ENCODE measurements around the gene ATP8B4.

Gene ATP8B4

DNA sequence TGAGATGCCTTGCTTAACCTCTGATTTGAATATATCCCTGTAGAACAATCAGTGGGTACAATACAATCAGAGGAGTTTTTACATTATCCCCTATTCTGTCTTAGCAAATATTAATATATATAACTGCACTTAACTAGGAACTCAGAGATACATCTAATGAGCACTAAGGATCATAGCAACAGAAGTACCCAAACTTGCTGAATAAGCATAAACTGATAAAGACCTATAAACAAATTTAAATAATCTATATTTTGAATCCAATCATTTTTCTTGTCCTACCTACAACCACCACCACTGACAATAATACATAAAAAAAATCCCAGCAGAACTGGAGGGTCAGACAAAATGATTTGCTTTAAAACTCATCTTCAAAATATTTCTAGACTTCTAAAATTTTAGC lies 106.2 kb downstream of the ATP8B4 start:
- TF ChIP-seq USF1 (IDR thresholded peaks at IDR 0.05) (no peak), YY1 (IDR thresholded peaks at IDR 0.05; ENCODE audit: low read depth) (no peak), CEBPB (IDR thresholded peaks at IDR 0.05) (no peak), CREB1 (IDR thresholded peaks at IDR 0.05; ENCODE audit: low read depth) (no peak), TEAD4 (IDR thresholded peaks at IDR 0.05) (no peak), FOXM1 (IDR thresholded peaks at IDR 0.05; ENCODE audit: borderline replicate concordance, low read depth) (no peak), TCF12 (IDR thresholded peaks at IDR 0.05; ENCODE audit: low read depth) (no peak), TAF1 (IDR thresholded peaks at IDR 0.05; ENCODE audit: low read depth) (no peak), EGR1 (IDR thresholded peaks at IDR 0.05) (no peak), ZBTB7A (IDR thresholded peaks at IDR 0.05; ENCODE audit: low read depth) (no peak), RAD21 (IDR thresholded peaks at IDR 0.05; ENCODE audit: low read depth) (no peak), EP300 (IDR thresholded peaks at IDR 0.05; ENCODE audit: borderline replicate concordance) (no peak), NFIC (IDR thresholded peaks at IDR 0.05) (no peak)
- TF ChIP-seq, protein P1, sequence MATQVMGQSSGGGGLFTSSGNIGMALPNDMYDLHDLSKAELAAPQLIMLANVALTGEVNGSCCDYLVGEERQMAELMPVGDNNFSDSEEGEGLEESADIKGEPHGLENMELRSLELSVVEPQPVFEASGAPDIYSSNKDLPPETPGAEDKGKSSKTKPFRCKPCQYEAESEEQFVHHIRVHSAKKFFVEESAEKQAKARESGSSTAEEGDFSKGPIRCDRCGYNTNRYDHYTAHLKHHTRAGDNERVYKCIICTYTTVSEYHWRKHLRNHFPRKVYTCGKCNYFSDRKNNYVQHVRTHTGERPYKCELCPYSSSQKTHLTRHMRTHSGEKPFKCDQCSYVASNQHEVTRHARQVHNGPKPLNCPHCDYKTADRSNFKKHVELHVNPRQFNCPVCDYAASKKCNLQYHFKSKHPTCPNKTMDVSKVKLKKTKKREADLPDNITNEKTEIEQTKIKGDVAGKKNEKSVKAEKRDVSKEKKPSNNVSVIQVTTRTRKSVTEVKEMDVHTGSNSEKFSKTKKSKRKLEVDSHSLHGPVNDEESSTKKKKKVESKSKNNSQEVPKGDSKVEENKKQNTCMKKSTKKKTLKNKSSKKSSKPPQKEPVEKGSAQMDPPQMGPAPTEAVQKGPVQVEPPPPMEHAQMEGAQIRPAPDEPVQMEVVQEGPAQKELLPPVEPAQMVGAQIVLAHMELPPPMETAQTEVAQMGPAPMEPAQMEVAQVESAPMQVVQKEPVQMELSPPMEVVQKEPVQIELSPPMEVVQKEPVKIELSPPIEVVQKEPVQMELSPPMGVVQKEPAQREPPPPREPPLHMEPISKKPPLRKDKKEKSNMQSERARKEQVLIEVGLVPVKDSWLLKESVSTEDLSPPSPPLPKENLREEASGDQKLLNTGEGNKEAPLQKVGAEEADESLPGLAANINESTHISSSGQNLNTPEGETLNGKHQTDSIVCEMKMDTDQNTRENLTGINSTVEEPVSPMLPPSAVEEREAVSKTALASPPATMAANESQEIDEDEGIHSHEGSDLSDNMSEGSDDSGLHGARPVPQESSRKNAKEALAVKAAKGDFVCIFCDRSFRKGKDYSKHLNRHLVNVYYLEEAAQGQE (IDR thresholded peaks at IDR 0.05; ENCODE audit: low read depth), result no peak
- TF ChIP-seq, protein P2, sequence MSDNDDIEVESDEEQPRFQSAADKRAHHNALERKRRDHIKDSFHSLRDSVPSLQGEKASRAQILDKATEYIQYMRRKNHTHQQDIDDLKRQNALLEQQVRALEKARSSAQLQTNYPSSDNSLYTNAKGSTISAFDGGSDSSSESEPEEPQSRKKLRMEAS (IDR thresholded peaks at IDR 0.05), result no peak

DNA sequence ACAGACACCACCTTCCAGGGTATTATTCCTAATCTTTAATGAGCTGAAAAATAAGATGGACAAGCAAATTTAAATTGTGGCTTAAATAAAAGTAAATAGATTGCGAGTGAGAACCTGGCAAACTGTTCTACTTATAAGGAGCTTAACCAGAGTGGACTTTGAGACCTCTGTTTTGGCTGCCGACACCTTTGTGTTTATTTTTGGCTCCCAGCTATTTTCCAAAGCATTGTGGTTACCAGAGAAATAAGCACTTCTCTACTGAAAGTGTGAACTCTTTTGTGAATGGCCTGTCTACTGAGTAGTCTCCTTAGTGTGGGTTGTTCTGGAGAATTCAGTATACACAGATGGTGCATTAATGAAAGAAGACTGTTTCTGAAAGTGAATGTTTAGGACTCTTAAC lies 109.4 kb downstream of the ATP8B4 start:
- TF ChIP-seq CREB1 (IDR thresholded peaks at IDR 0.05; ENCODE audit: low read depth) (no peak), TCF12 (IDR thresholded peaks at IDR 0.05; ENCODE audit: low read depth) (no peak), TEAD4 (IDR thresholded peaks at IDR 0.05) (no peak), RAD21 (IDR thresholded peaks at IDR 0.05; ENCODE audit: low read depth) (no peak), NFIC (IDR thresholded peaks at IDR 0.05) (no peak), EP300 (IDR thresholded peaks at IDR 0.05; ENCODE audit: borderline replicate concordance) (no peak), EGR1 (IDR thresholded peaks at IDR 0.05) (no peak), YY1 (IDR thresholded peaks at IDR 0.05; ENCODE audit: low read depth) (no peak), TAF1 (IDR thresholded peaks at IDR 0.05; ENCODE audit: low read depth) (no peak), FOXM1 (IDR thresholded peaks at IDR 0.05; ENCODE audit: borderline replicate concordance, low read depth) (no peak), USF1 (IDR thresholded peaks at IDR 0.05) (no peak), CEBPB (IDR thresholded peaks at IDR 0.05) (no peak)
- TF ChIP-seq, protein P2 (IDR thresholded peaks at IDR 0.05), result no peak

DNA sequence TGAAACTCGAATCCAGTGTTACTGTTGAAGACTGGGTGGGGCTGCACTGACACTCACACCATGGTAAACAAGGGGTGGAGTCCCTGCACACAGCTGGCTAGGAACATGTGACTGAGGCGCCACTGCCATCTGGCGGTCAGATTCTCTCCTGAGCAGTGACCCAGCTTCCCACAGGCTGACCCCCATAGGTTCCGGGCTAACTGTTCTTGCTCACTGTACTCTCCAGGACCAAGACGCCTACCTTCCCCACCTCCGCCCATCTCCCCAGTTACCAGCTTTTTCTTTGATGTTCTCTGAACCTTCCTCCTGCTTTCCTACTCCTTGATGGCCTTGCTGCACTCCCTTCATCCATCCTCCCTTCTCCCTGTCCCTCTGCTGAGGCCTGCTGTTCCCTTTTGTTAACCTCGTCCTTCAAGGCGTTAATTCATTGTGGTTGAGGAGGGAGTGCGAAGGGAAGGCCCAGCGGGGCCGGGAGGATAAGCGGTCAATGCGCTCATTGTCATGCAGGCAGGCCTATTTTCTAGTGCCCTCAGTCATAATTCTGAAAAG lies 115.2 kb downstream of the ATP8B4 start:
- TF ChIP-seq TCF12 (IDR thresholded peaks at IDR 0.05; ENCODE audit: low read depth) (no peak), EP300 (IDR thresholded peaks at IDR 0.05; ENCODE audit: borderline replicate concordance) (no peak), USF1 (IDR thresholded peaks at IDR 0.05) (peak; percentile 92), TEAD4 (IDR thresholded peaks at IDR 0.05) (no peak), YY1 (IDR thresholded peaks at IDR 0.05; ENCODE audit: low read depth) (0 out of 2 replicates have a peak, but pooled peaks have one; percentile 24), RAD21 (IDR thresholded peaks at IDR 0.05; ENCODE audit: low read depth) (peak; percentile 89), ZBTB7A (IDR thresholded peaks at IDR 0.05; ENCODE audit: low read depth) (no peak)
- TF ChIP-seq, protein P2 (IDR thresholded peaks at IDR 0.05), result peak; percentile 67

GRCh38 chr15:49991587-49991986 lies 127.4 kb downstream of the ATP8B4 start:
- TF ChIP-seq CREB1 (IDR thresholded peaks at IDR 0.05; ENCODE audit: low read depth) (no peak), EP300 (IDR thresholded peaks at IDR 0.05; ENCODE audit: borderline replicate concordance) (no peak), RAD21 (IDR thresholded peaks at IDR 0.05; ENCODE audit: low read depth) (no peak), FOXM1 (IDR thresholded peaks at IDR 0.05; ENCODE audit: borderline replicate concordance, low read depth) (no peak), TCF12 (IDR thresholded peaks at IDR 0.05; ENCODE audit: low read depth) (no peak), CEBPB (IDR thresholded peaks at IDR 0.05) (no peak), TEAD4 (IDR thresholded peaks at IDR 0.05) (no peak), EGR1 (IDR thresholded peaks at IDR 0.05) (no peak)
- TF ChIP-seq, protein P1 (IDR thresholded peaks at IDR 0.05; ENCODE audit: low read depth), result no peak

- TF ChIP-seq ZBTB7A (IDR thresholded peaks at IDR 0.05; ENCODE audit: low read depth), result no peak
- TF ChIP-seq, protein P2 (IDR thresholded peaks at IDR 0.05), result no peak
- TF ChIP-seq, protein P1 (IDR thresholded peaks at IDR 0.05; ENCODE audit: low read depth), result no peak
- TF ChIP-seq TEAD4 (IDR thresholded peaks at IDR 0.05), result no peak
- TF ChIP-seq TAF1 (IDR thresholded peaks at IDR 0.05; ENCODE audit: low read depth), result no peak
- no peak for TF ChIP-seq RAD21 (IDR thresholded peaks at IDR 0.05; ENCODE audit: low read depth)
- no peak for TF ChIP-seq USF1 (IDR thresholded peaks at IDR 0.05)
- no peak for TF ChIP-seq TCF12 (IDR thresholded peaks at IDR 0.05; ENCODE audit: low read depth)
- no peak for TF ChIP-seq EGR1 (IDR thresholded peaks at IDR 0.05)
- no peak for TF ChIP-seq YY1 (IDR thresholded peaks at IDR 0.05; ENCODE audit: low read depth)
- no peak for TF ChIP-seq NFIC (IDR thresholded peaks at IDR 0.05)
- no peak for TF ChIP-seq EP300 (IDR thresholded peaks at IDR 0.05; ENCODE audit: borderline replicate concordance)
Measured at GRCh38 chr15:49990835-49991545, 128.0 kb downstream of the ATP8B4 start.

Measured in Ishikawa (cell line).